22Rv1 (cell line): ENCODE data around the gene CRISP1.

Experiments used
- H3K27ac ChIP-seq: fragments of 450-650 bp; 2 replicates; pipeline ENCODE4 v1.5.1; 2017
- ZFX ChIP-seq: fragments of 450-650 bp; IDR thresholded peaks from 2 replicates; pipeline ENCODE4 v1.6.1; 2017; ENCODE audit warnings: antibody characterized with exemption, borderline replicate concordance
- TF ChIP-seq, protein P1 (sequence below): fragments of 450-650 bp; IDR thresholded peaks from 2 replicates; pipeline ENCODE4 v1.5.1; 2017; ENCODE audit warnings: mild to moderate bottlenecking

The CRISP1 gene

GRCh38 chr6:49841424-49841823 lies 24.9 kb downstream of the CRISP1 start:
- TF ChIP-seq ZFX: no peak
- TF ChIP-seq, protein P1, sequence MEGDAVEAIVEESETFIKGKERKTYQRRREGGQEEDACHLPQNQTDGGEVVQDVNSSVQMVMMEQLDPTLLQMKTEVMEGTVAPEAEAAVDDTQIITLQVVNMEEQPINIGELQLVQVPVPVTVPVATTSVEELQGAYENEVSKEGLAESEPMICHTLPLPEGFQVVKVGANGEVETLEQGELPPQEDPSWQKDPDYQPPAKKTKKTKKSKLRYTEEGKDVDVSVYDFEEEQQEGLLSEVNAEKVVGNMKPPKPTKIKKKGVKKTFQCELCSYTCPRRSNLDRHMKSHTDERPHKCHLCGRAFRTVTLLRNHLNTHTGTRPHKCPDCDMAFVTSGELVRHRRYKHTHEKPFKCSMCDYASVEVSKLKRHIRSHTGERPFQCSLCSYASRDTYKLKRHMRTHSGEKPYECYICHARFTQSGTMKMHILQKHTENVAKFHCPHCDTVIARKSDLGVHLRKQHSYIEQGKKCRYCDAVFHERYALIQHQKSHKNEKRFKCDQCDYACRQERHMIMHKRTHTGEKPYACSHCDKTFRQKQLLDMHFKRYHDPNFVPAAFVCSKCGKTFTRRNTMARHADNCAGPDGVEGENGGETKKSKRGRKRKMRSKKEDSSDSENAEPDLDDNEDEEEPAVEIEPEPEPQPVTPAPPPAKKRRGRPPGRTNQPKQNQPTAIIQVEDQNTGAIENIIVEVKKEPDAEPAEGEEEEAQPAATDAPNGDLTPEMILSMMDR: no peak
- no peak overlapping the region for H3K27ac ChIP-seq

GRCh38 chr6:49839957-49840356 lies 26.4 kb downstream of the CRISP1 start:
- no peak for TF ChIP-seq ZFX
- TF ChIP-seq, protein P1: no peak
- H3K27ac ChIP-seq: no peak overlapping the region

DNA sequence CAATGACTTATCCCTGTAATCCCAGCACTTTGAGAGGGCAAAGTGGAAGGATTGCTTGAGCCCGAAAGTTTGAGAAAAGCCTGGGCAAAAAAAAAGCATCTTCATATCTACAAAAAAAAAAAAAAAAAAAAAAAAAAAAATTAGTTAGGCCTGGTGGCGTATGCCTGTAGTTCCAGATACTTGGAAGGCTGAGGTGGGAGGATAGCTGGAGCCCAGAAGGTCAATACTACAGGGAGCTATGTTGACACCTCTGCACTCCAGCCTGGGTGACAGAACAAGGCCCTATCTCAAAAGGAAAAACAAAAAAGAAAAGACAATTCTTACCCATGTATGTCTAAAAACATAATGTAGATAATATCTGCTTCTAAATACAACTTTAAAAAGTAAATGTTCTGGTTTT lies 27.2 kb downstream of the CRISP1 start:
- TF ChIP-seq ZFX: no peak
- TF ChIP-seq, protein P1: no peak
- no peak overlapping the region for H3K27ac ChIP-seq

DNA sequence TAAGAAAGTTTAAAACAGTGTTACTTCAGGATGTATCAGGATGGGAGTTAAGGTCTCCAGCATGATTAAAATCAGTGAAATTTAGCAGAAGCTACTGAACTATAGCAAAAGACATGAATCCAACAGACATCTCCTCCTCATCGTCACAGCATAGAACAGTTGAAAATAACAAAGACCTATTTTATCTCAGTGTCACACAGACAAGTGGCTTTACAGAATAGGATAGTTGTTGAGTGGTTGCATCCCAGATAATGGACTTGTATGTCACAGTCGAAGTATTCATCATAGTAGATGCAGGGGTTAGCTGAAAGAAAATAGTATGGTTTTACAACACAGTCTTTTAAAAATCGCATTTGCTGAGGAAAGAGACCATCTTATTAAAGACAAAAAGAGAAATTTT lies 31.2 kb downstream of the CRISP1 start:
- no peak for TF ChIP-seq ZFX
- TF ChIP-seq, protein P1: no peak
- peak overlapping the region; percentile 36 for H3K27ac ChIP-seq

GRCh38 chr6:49833386-49833785 lies 32.9 kb downstream of the CRISP1 start:
- TF ChIP-seq ZFX: no peak
- TF ChIP-seq, protein P1: no peak

DNA sequence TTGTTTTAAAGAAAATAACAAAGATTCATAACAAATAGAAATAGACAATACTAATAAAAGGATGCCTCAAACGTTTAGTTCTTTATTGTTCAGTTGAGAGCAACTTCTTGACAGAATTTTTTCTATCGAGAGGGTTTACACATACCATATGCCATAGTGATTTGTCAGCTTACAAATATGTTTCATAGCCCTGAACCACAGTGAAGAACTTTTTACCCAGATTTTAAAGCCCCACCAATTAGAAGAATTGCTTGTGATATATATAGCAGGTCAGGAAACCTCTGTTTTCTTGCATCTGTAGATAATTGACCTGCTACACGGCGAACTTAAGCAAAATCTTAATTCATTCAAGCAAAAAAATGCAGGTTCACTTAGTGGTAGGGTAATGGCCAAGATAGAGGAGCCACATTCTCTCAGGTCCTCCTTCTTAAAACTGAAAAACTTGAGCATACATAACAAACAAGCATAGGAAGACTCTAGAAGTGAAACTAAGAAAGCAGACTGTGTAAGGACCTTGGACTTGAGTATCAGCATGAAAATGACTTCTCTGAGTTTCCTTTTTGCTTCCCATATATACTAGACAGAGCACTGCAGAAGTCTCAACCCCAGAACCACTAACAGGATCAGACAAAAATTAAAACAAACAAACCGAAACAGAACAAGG lies 39.5 kb downstream of the CRISP1 start:
- H3K27ac ChIP-seq: no peak overlapping the region

More at GRCh38 chr6:49833386-49833785, 32.9 kb downstream of the CRISP1 start:
- H3K27ac ChIP-seq: no peak overlapping the region; the same call in 1 of the 2 replicates

DNA sequence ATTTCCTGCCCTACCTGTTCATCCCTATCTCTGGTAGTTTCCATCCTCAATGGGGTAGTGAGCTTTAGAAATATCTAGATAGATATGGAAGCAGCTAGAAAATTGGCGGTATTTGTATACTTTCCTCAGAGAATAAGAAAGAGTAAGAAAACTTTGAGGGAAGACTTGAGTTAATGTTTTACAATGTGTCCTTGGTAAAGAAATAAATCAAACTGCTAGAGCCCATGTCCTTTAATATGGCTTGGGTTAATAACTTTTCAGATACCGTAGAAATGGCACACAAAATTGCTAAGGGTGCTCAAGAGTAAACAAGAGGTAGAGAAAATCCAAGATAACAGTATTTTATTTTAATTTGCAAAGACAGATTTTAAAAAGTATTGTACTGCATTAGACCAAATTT lies 51.2 kb downstream of the CRISP1 start:
- TF ChIP-seq ZFX: no peak
- TF ChIP-seq, protein P1: no peak
- no peak overlapping the region for H3K27ac ChIP-seq

More for the DNA sequence above, 39.5 kb downstream of the CRISP1 start:
- no peak for TF ChIP-seq ZFX
- TF ChIP-seq, protein P1: no peak
